GM18519 (cell line): ENCODE measurements around the gene PIR.

Experiments
- ATAC-seq: cut with Tn5 transposase; IDR thresholded peaks from one replicate; pipeline ENCODE4 v1.9.1; 2021; ENCODE audit warnings: mild to moderate bottlenecking, moderate library complexity; ENCODE audit not compliant: unreplicated experiment, low FRiP score

PIR gene

GRCh38 chrX:15430076-15430475 lies 63.1 kb downstream of the PIR start:
- ATAC-seq: no peak

- ATAC-seq: no peak
Observed at GRCh38 chrX:15425024-15425423, 68.1 kb downstream of the PIR start.

- ATAC-seq: no peak
Observed at GRCh38 chrX:15418707-15419181, 74.4 kb downstream of the PIR start.

- no peak for ATAC-seq
Observed at GRCh38 chrX:15418041-15418706, 75.0 kb downstream of the PIR start.

DNA sequence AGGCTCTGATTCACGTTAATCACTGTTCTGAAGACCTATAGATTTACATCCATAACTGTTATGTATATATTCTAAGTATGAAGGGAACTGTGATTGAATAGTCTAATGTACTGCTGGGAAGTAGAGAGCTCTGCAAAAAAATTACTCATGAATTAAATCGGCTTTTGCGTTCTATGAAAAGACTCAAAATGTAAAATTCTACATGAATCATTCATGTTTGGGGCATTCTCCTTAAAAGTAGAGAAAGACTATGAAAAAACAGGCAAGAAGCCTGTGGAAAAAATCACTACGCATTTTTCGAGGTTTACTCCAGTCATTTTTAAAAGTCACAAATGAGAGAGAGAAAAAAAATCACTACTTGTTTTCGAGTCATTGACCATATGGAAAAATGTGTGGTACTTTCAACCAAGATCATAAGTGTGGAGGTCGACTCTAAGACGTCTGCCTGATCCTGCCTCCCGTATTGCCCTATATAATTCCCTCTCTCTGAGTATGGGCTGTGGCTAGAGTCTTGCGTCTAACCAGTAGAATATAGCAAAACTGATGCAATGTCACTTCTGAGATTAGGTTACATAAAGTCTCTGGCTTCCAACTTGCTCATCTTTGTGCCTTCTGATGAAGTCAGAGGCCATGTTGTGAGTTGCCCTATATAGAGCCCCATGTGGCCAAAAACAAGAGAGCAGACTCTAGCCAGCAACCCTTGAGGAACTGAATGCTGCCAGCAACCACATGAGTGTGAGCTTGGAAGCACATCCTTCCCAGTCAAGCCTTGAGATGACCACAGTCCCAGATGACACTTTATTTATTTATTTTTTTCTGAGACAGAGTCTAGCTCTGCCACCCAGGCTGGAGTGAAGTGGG lies 76.8 kb downstream of the PIR start:
- no peak for ATAC-seq

- ATAC-seq: no peak
Observed at GRCh38 chrX:15413101-15413500, 80.0 kb downstream of the PIR start.

GRCh38 chrX:15410947-15411346 lies 82.2 kb downstream of the PIR start:
- ATAC-seq: no peak

DNA sequence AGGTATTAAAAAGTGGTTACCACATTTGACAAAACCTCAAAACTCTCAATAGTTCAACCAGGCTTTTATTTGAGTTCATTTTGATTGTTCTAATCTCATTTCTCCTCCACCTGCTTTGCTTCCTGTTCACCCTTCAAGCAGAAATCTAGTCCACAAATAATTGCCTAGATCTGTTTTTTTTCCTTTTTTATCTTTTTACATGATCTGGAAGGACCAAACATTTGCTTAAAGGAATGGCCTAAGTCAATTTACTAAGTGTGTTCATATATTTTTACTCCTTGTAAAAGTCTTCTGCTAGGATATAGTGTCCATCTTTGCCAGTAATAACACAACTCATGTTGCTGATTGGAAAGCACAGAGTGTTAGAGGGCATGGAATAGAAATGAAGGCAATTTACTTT lies 82.7 kb downstream of the PIR start:
- ATAC-seq: no peak

DNA sequence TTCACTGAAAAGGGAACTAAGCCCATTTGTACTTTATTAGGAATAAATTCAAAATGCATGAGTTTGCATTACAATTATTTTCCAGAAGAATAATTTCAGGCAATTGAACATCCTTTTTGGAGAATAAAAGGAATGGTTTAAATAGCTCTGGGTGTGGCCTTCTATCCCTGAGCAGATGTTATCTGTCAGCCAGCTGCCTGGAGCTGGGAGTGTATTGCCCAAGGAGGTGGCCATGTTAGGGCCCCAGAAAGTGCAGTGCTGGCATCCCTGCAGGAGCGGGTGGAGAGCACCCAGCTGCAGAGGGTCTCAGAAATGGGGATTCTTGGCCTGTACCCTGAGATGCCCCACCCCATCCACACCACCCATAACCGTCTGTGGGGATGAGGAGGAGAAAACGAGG lies 87.3 kb downstream of the PIR start:
- no peak for ATAC-seq

GRCh38 chrX:15404401-15405096 lies 88.6 kb downstream of the PIR start:
- no peak for ATAC-seq

GRCh38 chrX:15401378-15401777 lies 91.8 kb downstream of the PIR start:
- ATAC-seq: no peak

GRCh38 chrX:15399962-15400391 lies 93.2 kb downstream of the PIR start:
- ATAC-seq: no peak

DNA sequence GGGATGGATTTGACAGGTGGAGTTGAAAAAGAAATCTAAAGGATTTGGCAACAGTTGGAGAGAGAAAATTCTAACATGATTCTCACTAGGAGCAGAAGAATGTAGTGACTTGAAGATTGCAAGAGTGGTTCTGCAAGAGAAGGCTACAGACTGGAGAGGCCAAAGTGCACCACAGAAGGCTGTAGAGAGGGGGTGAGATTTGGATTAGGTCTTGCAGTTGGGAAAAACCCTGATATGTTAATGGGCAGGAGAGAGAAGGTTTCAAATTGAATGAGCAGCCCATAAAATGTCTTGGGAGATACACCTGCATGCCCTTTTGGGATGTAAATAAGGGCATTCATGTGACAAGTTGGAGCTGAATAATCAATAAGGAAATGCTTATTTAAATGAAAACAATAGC lies 94.3 kb downstream of the PIR start:
- ATAC-seq: no peak

DNA sequence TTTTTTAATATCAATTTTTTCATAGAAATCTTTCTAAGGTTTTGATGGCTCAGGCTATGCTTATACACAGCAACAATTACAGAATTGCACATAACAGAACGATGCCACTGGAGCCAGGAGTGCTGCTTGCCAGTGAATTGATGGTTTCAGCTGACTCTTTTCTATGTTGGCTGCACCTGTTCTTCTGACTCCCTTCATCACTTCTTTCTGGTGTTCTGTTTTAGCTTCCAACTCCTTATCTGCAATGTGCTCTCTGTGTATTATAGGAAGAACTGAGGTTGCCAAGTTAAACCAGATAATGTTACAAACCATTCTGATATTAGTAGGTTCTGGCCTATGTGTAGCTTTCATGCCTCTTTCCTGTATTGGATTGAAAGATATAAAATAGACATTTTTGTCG lies 97.3 kb downstream of the PIR start:
- ATAC-seq: no peak

DNA sequence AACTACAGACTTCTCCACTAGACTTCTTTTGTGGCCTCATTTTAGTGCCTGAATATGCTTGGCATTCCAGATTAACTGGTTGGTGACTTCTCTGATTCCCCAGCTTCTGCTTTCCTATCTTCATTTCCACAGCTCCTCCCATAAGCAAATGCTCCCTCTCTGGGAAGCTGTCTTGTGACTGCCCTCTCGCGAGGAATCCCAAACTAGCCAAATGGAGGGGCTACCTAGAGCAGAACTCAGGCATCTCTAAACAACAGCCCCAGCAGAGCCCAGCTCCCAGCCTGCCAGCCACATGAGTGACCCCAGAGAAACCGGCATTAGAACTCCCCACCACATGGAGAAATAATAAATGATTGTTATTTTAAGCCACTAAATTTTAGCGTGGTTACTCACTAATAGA lies 101.3 kb downstream of the PIR start:
- no peak for ATAC-seq

GRCh38 chrX:15384304-15384703 lies 108.8 kb downstream of the PIR start, which contains the start of gene VEGFD:
Gene VEGFD (minus strand): TSS chrX:15384413. CDS start chrX:15383946, 467 bp downstream.
- no peak for ATAC-seq

DNA sequence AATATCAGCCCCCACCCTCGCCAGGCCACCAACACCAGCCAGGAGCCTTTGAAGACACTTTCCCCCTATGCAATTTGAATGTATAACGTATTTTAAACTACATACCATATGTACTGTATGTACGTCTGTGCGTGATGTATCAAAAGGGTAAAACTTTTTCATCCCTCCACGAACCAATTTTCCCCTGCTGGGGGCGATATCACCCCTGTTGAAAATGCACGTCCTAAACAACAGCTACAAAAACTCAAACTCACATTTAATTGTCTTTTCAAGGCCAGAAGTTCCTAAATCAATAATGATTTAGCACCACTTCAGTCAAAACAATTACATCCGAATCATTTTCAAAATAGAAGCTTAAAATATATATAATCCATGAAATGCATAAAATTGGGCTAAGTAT lies 110.3 kb downstream of the PIR start:
- no peak for ATAC-seq

DNA sequence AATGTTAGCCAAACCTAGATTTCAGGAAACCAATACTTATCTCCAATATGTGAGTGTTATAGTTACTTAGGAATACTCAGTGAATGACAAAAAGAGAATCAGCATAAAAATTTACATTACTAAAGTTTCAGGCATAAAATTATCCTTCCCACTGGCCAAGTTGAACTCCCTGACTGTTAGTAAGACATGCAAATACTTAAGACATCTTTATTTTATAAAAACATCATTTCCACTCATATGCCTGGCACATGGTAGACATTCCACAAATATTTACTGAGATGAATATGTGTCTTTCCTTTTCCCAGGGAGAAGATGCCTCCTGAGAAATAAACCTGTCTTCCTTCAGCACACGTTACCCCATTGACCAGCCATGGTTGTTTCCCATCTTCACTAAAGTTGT lies 116.2 kb downstream of the PIR start:
- no peak for ATAC-seq

- no peak for ATAC-seq
Observed at GRCh38 chrX:15373976-15374375, 119.2 kb downstream of the PIR start.

GRCh38 chrX:15366506-15367352 lies 126.4 kb downstream of the PIR start:
- no peak for ATAC-seq
